GM18502 (cell line): ENCODE data around the gene RAP1GAP2.
"Not testable (repeated sequence)": the region's sequence is repeated elsewhere in the genome, so short reads cannot be mapped to it uniquely, and the experiment has no call there.

Experiments used
- ATAC-seq: cut with Tn5 transposase; IDR thresholded peaks from one replicate; pipeline ENCODE4 v1.9.1; 2021; ENCODE audit warnings: mild to moderate bottlenecking; ENCODE audit not compliant: unreplicated experiment, poor library complexity

RAP1GAP2 gene

DNA sequence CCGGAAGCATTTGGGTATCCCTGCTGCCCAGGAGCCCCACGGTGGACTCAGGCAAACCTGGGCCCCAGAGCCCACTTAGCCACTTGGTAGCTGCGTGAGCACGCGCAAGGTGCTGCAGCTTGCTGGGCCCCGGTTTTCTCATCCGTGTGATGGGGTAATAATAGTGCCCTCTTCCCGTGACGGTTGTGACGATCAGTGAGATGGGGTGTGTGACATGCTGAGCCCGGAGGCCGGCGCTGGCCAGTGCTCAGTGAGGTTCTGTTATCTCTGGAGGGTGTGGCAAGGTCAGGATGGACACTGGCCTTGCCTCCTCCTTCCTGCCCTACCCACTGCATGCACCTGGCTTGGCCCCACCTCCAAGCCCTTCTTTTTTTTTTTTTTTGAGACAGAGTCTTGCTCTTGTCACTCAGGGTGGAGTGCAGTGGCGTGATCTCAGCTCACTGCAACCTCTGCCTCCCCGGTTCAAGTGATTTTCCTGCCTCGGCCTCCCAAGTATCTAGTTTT is 82.6 kb downstream of the RAP1GAP2 start:
- ATAC-seq = no peak

DNA sequence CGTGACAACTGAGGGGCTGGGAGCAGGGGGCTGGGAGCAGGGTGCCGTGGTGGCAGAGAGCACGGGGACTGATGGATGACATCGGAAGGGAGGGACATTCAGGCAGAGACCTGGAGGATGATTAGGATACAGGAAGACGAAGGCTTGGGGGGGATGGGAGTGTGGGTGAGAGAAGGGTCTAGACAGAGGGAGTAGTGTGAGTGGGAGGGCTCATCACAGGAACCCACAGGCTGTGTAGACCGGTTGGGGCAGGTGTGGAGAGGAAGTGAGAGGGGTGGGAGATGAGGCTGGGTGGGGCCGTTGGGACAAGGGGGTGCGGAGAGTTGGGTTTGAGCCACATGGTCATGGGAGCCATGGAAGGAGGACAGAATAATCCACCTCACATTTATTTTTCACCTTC is 83.8 kb downstream of the RAP1GAP2 start:
- no peak for ATAC-seq

DNA sequence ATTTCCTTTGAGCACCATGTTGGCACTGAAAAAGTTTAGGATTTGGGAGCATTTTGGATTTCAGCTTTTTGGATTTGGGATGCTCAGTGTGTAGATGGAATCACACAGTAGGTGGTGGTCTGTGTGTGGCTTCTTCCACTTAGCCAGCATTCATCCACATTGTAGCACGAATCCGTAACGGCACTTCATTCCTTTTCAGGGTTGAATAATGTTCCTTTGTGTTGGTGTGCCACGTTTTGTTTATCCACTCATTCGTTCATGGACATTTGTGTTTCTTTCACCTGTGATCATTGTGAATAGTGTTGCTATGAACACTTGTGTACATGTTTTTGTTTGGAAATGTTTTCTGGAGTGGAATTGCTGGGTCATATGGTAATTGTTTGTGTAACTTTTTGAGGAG is 85.1 kb downstream of the RAP1GAP2 start:
- no peak for ATAC-seq

DNA sequence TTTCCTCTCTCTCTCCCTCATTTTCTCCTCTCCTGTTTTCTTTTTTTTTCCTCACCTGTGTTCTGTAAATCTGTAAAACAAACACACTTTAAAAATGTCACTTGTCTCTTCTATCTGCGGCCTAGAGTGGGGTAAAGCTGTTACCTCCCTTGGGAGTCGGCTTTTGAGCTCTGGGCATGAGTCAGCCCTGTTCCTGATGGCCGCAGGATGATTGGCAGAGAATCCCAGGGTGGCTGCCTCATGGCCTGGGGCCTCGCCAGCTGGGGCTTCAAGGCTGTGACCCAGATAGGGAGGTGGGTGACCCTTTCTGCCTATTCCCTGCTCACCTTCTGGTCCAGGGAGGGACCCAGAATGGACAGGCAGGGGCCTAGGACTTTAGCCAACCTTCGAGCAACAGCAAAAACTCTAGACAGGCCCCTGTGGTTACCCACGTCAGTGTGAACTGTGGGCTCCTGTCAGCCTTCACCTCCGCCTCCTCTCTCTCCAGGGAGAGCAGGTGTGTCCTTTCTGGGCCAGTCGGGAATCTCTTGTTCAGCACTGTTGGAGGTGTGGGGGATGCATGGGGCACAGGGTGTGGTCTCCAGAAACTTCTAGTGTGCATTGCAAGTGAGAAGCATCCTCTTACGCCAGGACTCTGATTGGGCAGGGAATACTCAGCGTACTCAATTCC is 87.4 kb downstream of the RAP1GAP2 start:
- ATAC-seq = no peak

DNA sequence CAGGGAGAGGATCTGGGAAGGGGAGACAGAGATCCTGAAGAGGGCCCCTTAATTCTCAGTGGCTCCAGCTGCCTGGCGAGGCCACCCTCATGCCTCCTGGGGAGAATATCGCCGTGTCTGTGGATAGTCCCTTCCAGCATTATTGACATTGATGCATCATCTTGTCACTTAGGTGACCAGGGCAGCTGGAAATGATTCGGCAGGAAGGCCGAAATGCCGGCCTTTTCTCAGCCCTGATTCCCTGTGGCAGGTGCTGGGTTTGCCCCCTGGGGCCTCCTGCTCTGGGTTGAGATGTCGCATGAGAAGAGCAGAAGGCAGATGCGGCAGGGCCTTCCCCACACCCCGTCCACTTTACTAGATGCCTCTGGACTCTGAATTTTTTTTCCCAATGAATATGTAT is 89.5 kb downstream of the RAP1GAP2 start:
- ATAC-seq = no peak

DNA sequence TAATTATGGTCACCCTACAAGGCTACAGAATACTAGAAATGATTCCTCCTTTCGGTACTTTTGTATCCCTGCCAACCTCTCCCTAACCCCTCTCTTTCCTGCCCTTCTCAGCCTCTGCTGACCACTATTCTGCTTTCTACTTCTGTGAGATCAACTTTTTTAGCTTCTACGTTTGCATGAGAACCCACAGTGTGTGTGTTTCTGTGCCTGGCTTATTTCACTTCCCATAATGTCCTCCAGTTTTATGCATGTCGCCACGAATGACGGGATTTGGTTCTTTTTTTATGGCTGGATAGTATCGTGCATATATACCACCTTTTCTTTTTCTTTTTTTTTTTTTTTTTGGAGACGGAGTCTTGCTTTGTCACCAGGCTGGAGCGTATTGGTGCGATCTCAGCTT is 92.1 kb downstream of the RAP1GAP2 start:
- ATAC-seq = no peak

DNA sequence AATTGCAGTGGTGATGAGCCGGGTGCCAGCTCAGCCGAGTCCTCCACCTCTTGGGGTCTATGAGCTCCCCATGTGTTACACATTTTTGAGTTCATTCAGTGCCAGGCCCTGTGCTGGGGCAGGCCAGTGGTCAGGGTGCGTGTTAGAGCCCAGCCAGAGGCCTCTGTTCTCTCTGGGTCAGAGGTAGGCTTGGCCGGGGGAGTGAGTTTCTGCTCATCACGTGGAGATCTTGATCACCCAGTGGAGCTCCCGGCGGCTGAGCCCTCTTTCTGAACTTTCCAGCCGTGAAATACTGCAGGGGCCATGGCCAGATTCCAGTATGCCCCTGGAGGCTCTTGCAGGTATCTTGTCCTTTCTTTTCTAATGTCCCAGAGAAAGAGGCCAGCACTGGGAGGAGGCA is 93.0 kb downstream of the RAP1GAP2 start:
- no peak for ATAC-seq

DNA sequence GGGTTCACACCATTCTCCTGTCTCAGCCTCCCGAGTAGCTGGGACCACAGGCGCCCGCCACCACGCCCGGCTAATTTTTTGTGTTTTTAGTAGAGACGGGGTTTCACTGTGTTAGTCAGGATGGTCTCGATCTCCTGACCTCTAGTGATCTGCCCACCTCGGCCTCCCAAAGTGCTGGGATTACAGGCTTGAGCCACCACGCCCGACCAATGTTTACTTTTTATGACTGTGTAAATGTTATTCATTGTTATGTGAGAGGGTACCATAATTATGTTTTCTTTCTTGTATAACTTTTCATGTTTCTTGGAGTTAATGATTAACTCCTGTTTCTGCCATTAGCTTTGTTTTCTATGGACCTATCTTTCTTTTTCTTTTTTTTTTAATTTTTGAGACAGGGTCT is 94.5 kb downstream of the RAP1GAP2 start:
- not testable (repeated sequence) for ATAC-seq

DNA sequence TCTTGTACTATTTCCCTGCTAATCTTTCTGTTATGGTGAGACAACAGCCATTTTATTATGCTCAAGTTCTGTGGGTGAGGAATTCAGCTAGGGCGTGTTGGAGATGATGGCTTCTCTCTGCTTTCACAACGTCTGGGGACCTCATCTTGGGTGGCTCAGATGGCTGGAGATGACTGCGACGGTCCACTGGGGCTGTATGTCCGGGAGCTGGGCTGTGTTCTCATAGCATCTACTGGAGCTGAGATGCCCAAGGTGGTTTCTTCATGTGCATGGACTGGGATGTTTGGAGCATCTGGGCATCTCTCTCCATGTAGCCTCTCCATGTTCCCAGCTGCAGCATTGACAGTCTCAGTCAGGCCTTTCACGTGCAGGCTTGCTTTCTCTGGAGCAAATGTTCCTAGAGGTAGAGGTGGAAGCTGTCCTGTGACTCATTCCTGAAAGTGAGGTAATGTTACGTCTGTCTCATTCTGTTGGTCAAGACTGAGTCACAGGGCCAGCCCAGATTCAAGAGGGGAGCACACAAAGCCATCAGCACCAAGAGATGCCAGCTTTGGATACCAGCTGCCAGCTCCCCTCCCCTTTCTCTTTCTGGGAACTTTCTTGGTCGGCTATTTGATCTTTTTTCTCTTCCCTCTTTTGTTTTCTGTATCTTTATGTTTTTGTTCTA is 96.2 kb downstream of the RAP1GAP2 start:
- no peak for ATAC-seq

DNA sequence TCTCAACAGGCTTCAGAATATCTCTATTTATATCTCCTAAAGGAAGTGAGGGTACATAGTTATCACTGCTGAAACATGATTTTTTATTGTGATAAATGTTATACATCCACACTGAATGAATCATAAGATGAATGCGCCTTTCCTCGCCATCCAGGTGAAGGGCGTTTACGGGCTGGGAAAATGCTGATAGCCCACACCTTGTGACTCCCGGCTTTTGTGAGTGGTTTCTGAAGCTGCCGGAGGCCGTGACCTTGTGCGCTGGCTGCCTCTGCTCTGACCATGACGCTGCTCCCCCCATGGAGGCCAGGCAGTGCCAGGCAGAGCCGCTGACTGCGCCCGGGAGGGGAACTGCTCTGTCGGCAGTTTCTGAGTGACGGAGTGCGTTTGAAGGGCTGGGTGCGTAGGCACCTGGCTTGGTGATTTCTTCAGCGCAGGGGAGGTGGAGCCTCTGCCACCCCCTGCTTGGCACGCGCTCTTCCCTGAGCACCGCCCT is 97.2 kb downstream of the RAP1GAP2 start:
- ATAC-seq = no peak

DNA sequence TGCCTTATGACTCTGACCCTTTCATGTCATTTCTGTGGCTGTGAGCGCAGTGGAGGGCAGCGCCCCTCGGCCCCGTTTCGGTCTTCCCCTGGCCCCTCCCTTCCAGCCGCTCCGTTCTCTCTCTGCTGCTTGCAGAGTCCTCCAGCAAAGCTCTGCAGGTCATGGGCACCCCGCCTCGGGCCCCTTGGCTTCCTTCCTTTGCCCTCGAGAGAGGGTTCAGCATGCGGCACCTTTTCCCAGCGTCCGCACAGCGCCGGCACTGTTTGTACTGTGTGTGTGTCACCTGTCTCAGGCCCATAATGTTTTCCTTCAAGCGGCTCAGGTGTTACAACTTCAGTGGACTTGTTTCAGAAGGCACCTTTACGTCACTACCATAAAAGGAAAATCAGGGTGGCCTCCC is 98.5 kb downstream of the RAP1GAP2 start:
- ATAC-seq = no peak

DNA sequence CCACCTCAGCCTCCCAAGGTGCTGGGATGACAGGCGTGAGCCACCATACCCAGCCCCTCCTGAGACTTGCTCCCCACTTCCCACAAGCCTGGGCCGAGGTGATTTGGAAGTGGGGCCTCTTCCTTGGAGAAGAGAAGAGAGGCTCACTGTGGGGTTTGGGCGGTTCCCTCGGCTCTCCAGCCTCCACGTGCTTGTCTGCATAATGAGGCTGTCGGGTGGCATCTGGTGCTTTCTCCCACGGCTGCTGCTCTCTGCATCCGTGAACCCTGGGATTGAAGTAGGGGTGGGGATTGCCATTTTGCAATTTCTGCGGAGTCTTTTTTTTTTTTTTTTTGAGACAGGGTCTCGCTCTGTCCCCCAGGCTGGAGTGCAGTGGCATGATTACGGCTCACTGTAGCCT is 101.4 kb downstream of the RAP1GAP2 start:
- no peak for ATAC-seq

DNA sequence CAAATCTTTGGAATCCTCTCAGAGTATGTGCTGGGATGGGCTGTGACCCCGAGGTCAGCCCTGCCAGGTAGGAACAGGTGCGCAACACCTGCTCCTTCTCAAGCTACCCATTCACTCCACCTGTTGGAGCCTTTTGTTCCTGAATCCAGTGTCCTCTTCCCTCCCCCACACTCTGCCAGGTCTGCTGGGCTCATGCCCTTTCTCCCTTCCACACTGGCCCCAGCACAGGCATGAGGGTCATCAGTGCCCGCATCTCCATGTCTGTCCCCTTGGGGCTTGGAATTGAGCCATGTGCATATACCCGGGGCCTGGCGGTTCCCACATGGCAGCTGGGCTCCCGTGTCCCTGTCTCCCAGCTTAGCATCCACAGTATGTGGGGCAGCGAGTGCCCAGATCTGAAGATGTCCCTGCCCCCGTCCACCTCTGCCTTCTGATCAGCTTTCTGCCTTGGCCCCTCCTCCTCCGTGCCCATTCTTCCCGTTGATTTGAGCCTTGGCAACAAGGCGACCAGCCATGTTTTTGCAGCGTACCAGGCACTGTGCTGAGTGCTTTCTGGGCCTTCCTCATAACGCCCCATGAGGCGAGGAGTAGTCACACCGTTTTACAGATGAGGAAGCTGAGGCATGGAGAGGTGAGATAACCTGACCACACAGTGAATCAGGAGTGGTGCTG is 102.2 kb downstream of the RAP1GAP2 start:
- ATAC-seq = no peak

DNA sequence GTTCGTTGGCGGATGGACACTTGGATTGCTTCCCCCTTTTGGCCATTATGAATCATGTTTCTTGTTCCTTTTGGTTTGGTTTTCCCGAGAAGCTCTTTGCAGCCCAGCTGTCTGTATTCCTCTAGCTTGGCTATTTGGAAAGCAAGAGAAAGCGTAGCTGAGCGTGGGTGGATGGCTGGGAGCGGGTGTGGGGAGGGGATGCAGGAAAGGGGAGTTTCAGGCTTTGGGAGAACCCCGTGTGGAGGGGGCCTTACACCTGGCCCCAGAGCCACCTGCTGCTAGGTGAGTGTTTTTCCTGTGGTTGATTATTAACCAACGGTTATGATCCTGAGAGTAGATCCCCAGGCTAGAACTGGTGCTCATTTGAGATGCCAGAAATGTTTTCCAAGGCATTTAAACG is 103.7 kb downstream of the RAP1GAP2 start:
- no peak for ATAC-seq

DNA sequence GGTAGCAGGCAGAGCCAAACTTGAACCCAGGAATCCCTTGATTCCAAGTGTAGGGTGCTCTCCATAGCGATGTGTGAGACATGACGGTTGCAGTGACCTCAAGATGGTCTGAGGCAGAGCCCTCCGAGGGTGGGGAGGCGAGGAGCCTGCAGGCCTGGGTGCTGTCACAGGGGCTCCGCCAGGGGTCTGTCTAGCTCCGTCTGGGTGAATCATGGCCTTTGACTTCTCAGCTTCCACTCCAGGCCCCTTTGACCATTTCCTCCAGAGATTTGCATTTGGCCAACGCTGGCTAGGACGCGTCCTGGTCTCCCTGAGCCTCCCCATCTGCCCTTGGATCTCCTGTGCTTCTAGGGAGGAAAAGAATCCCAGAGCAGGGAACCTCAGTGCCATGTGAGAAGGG is 104.6 kb downstream of the RAP1GAP2 start:
- ATAC-seq = no peak

DNA sequence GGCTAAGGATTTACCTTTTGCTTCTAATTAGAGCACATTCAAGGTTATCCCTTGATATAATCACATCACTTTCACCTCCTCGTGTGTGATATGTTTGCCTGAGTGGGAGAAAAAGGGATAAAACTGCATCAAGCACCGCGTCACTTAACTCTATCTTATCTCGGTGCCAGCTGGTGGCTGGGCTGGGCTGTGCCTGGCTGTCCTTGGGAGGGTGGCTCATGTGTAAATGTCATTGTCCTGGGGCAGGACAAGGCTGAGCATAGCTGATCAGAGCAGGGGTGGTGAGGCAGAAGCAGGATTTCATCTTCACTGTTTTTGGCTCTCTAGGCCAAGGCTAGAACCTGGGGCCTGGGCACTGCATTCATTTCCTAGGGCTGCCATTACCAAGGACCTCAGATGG is 105.3 kb downstream of the RAP1GAP2 start:
- no peak for ATAC-seq

DNA sequence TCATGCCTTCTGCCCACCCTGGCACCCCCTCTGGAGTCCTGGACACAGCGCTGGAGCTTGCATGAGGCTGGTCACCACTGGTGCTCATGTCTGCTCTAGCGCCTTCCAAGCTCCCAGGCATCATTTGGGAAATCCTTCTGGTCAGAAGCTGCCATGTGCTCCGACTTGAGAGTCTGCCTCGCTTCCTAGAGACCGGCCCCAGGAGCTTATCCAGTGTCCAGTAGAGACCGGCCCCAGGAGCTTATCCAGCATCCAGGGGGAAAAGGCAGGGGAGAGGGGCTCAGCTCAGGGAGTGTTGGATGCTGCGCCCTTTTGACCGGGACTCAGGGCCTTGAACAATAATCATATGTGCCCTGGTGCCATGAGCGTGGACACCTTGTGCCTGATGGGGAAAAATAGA is 106.3 kb downstream of the RAP1GAP2 start:
- ATAC-seq = no peak

DNA sequence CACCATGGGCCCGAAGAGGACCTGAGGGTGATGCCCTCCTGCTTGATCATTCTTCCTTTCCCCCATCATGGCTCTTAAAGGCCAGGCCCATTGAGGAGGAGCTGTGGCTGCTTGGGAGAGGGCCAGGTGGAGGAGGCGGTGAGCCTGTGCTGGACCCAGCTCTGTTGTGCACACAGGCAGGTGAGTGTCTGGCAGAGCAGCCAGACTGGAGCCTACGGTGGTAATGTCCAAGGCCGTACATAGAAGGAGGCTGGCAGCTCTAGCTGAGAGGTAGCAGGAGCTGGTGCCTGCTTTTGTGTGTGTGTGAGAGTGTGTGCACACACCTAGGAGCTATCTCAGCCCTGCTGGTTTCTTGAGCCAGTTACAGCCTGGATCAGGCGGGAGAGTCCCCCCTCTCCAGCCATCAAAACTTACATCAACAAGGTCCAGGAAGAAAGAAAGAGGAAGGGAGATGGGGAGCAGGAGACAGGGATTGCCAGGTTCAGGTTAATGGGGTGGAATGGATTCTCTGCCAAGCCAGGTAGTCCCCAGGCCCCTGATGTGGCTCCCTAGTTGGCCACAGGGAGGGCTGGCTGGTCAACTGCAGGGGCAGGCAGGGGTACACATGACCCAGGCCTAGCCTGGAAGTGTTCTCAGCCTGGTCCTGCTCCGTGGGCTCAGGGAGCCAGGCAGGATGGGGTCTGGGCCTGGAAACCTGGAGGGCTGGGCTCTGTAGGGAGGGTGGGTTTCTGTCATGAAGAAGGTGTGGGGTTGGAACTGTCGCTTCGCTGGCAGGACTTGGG is 107.1 kb downstream of the RAP1GAP2 start:
- no peak for ATAC-seq

DNA sequence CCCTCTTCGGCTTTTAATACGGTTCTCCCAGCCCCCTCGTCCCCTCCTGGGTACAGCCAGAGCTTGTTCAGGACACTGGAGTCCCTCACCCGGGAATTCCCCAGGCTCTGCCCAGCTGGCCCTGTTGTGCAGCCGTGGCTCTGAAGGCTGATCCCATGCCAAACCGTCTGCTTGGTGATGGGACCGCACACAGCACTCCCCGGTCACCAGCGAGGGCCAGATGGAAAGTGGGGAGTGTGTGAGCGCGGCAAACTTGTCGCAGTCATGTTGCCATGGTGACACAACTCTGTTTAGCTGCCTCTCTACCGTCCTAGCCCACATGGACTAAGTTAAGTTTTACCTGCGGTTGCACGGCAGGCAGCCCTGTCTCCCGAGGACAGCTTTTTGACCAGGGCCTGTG is 107.9 kb downstream of the RAP1GAP2 start:
- ATAC-seq = no peak

DNA sequence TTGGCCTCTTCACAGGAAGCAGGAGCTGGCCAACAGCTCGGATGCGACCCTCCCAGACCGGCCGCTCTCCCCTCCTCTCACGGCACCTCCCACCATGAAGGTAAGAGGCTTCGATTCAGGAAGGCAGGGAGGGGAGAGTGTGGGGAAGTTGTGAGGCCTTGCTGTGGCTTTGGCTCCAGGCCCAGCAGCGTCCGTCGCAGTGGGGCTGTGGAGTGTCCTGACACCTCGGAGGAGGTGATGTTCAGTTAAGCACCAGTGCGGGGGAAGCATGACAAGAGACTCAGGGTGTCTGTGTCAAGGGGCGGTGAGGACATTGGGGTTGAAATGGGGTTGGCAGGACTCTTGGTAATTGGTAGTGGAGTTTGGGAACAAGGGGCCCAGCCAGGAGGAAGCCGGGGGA is 109.0 kb downstream of the RAP1GAP2 start:
- no peak for ATAC-seq
